SK-N-SH (cell line): ENCODE data around the gene STAC. TPM values are rescaled to one million over a fixed set of nuclear protein-coding genes. Genes with fewer than 3 reads are reported as not detected.

Experiments
- CTCF ChIA-PET: fragments of 300-600, 350-600 bp; formaldehyde crosslinking; extraction: SDS; loops from one replicate; lab custom pipeline; 2021; lab: Yijun Ruan, JAX
- POLR2A ChIA-PET: fragments of 350-600 bp; sonication (Branson Sonifier 250); formaldehyde crosslinking; extraction: SDS; loops from one replicate; lab custom pipeline; 2020; ENCODE audit warnings: antibody characterized with exemption, inconsistent platforms; lab: Yijun Ruan, JAX
- DNase-seq: peaks from one replicate; pipeline ENCODE4 v3.0.0; 2012
- H2AFZ ChIP-seq: fragments of 200-600 bp; sonication (generic); 2 replicates; pipeline ENCODE4 v1.8.1; 2016; ENCODE audit warnings: antibody characterized with exemption, mild to moderate bottlenecking, low read depth
- H3F3A ChIP-seq: fragments of 200-600 bp; sonication (generic); replicated peaks from 2 replicates; pipeline ENCODE3; 2016; ENCODE audit warnings: antibody characterized with exemption, mild to moderate bottlenecking; ENCODE audit not compliant: insufficient read depth
- H3K27ac ChIP-seq, 2 experiments: fragments of 200-500 bp in 1 of 2; fragments of 200-600 bp in 1 of 2; sonication (Bioruptor generic) in 1 of 2; sonication (generic), shearing (Covaris generic) in 1 of 2; 2 replicates each; pipeline versions ENCODE4 v1.5.1 to v1.6.1; 2014 to 2016; ENCODE audit warnings: low read depth in 2 of 2, inconsistent platforms in 1 of 2, low read length in 1 of 2, mild to moderate bottlenecking in 1 of 2, mixed read lengths in 1 of 2
- H3K27me3 ChIP-seq: fragments of 200-600 bp; sonication (generic), shearing (Covaris generic); 2 replicates; pipeline ENCODE4 v1.6.1; 2016; ENCODE audit warnings: mixed run types; ENCODE audit not compliant: insufficient read depth
- H3K36me3 ChIP-seq, 2 experiments: fragments of 200-500 bp in 1 of 2; fragments of 200-600 bp in 1 of 2; sonication (Bioruptor generic) in 1 of 2; sonication (generic) in 1 of 2; replicated peaks in 1 of 2; 2 replicates each; pipeline versions ENCODE3 to v1.5.1; 2014 to 2016; ENCODE audit warnings: low read length in 1 of 2, mild to moderate bottlenecking in 1 of 2; ENCODE audit not compliant: insufficient read depth in 2 of 2, control insufficient read depth in 1 of 2
- H3K4me1 ChIP-seq, 2 experiments: fragments of 200-500 bp in 1 of 2; fragments of 200-600 bp in 1 of 2; sonication (Bioruptor generic) in 1 of 2; sonication (generic), shearing (Covaris generic) in 1 of 2; 2 replicates each; pipeline versions ENCODE4 v1.5.1 to v1.6.1; 2014 to 2016; ENCODE audit warnings: low read depth in 1 of 2, low read length in 1 of 2, mixed run types in 1 of 2; ENCODE audit not compliant: insufficient read depth in 2 of 2, control insufficient read depth in 1 of 2
- H3K4me2 ChIP-seq: fragments of 200-600 bp; sonication (generic), shearing (Covaris generic); 2 replicates; pipeline ENCODE4 v1.6.1; 2017; ENCODE audit warnings: mixed run types
- H3K4me3 ChIP-seq, 2 experiments: fragments of 200-500 bp in 1 of 2; fragments of 200-600 bp in 1 of 2; sonication (Bioruptor generic) in 1 of 2; sonication (generic), shearing (Covaris generic) in 1 of 2; 2 replicates each; pipeline versions ENCODE4 v1.5.1 to v1.8.1; 2014 to 2016; ENCODE audit warnings: low read depth in 2 of 2, inconsistent platforms in 1 of 2, low read length in 1 of 2, mild to moderate bottlenecking in 1 of 2, mixed read lengths in 1 of 2, moderate library complexity in 1 of 2
- H3K79me2 ChIP-seq: fragments of 200-600 bp; sonication (generic); 2 replicates; pipeline ENCODE4 v1.8.1; 2017; ENCODE audit warnings: mild to moderate bottlenecking; ENCODE audit not compliant: insufficient read depth
- H3K9ac ChIP-seq: fragments of 200-600 bp; sonication (generic); 2 replicates; pipeline ENCODE4 v1.6.1; 2017; ENCODE audit warnings: mixed run types
- H3K9me2 ChIP-seq: fragments of 200-600 bp; sonication (generic); 2 replicates; pipeline ENCODE4 v1.6.1; 2017; ENCODE audit warnings: mixed run types
- H3K9me3 ChIP-seq: fragments of 200-600 bp; sonication (generic); 2 replicates; pipeline ENCODE4 v1.6.1; 2017; ENCODE audit warnings: mixed run types, mild to moderate bottlenecking, moderate library complexity
- H4K20me1 ChIP-seq: fragments of 200-600 bp; sonication (generic); 2 replicates; pipeline ENCODE4 v1.6.1; 2017; ENCODE audit warnings: mild to moderate bottlenecking, mixed run types; ENCODE audit not compliant: insufficient read depth
- EP300 ChIP-seq, 2 experiments: IDR thresholded peaks; 2 replicates each; pipeline versions ENCODE4 v1.4.0 to v1.6.1; 2012; ENCODE audit warnings: borderline replicate concordance in 1 of 2, low read depth in 1 of 2, low read length in 1 of 2
- FOSL2 ChIP-seq: IDR thresholded peaks from 2 replicates; pipeline ENCODE4 v1.4.0; 2012; ENCODE audit warnings: low read depth, mild to moderate bottlenecking, moderate library complexity, borderline replicate concordance
- IRF3 ChIP-seq: fragments of 150-350 bp; IDR thresholded peaks from 2 replicates; pipeline ENCODE4 v1.6.1; 2016; ENCODE audit warnings: mild to moderate bottlenecking, low read depth, low read length
- MXI1 ChIP-seq: IDR thresholded peaks from 2 replicates; pipeline ENCODE4 v1.6.1; 2012; ENCODE audit warnings: mild to moderate bottlenecking, low read depth, low read length, improper control_type of control experiment
- NRF1 ChIP-seq: IDR thresholded peaks from 2 replicates; pipeline ENCODE4 v1.6.1; 2012; ENCODE audit warnings: low read depth, mild to moderate bottlenecking, low read length
- RCOR1 ChIP-seq: fragments of 150-350 bp; IDR thresholded peaks from 2 replicates; pipeline ENCODE4 v1.6.1; 2017; ENCODE audit warnings: antibody characterized with exemption, low read length
- REST ChIP-seq: IDR thresholded peaks from 2 replicates; pipeline ENCODE4 v1.6.1; 2012; ENCODE audit warnings: mild to moderate bottlenecking, low read depth, low read length, moderate library complexity
- SIN3A ChIP-seq: IDR thresholded peaks from 2 replicates; pipeline ENCODE4 v1.6.1; 2012; ENCODE audit warnings: low read depth, mild to moderate bottlenecking, low read length, moderate library complexity, borderline replicate concordance
- SMC3 ChIP-seq: IDR thresholded peaks from 2 replicates; pipeline ENCODE4 v1.6.1; 2012; ENCODE audit warnings: low read depth, low read length, improper control_type of control experiment
- TAF1 ChIP-seq: IDR thresholded peaks from 2 replicates; pipeline ENCODE4 v1.6.1; 2012; ENCODE audit warnings: low read depth, mild to moderate bottlenecking, low read length, moderate library complexity, borderline replicate concordance
- TCF12 ChIP-seq: IDR thresholded peaks from 2 replicates; pipeline ENCODE4 v1.4.0; 2012
- USF2 ChIP-seq: fragments of 150-350 bp; IDR thresholded peaks from 2 replicates; pipeline ENCODE4 v1.6.1; 2017; ENCODE audit warnings: antibody characterized with exemption, low read length, low read depth, borderline replicate concordance
- YY1 ChIP-seq: IDR thresholded peaks from 2 replicates; pipeline ENCODE4 v1.4.0; 2012; ENCODE audit warnings: low read depth, mild to moderate bottlenecking
- WGBS: methylation state at CpG from one replicate; pipeline ENCODE4 v1.1.6; 2017; ENCODE audit warnings: low lambda C conversion rate; 5-methylcytosine and 5-hydroxymethylcytosine counted together
- polyA plus RNA-seq, 3 experiments: library from polyadenylated mRNA; depleted of rRNA; stranded (reverse); fragments of >200 nt; gene quantifications; 2 replicates each; pipeline ENCODE4 v1.2.3, GENCODE V29; 2012

STAC gene
- polyA plus RNA-seq, 1 of the 3 experiments (the other 2 are of a cell fraction) = 25.0 TPM

- Histone ChIP-seq H2AFZ (no peak overlapping the region), H3K9me3 (no peaks in the 10 kb centered on the region), H4K20me1 (no peaks in the 10 kb centered on the region; the same call in 1 of the 2 replicates), H3K79me2 (peaks cover 4% of the 10 kb centered on the region; the same call in 1 of the 2 replicates), H3K4me2 (no peak overlapping the region), H3F3A (no peaks in the 10 kb centered on the region), H3K9ac (no peak overlapping the region), H3K36me3 (peaks cover 0 to 11% of the 10 kb centered on the region in 2 experiments), H3K4me1 (peaks cover 0 to 9% of the 10 kb centered on the region in 2 experiments; a peak in 1 of 4 replicates), H3K9me2 (no peaks in the 10 kb centered on the region), H3K4me3 (no peak overlapping the region), H3K27me3 (no peaks in the 10 kb centered on the region), H3K27ac (no peak overlapping the region)
- ChIA-PET POLR2A (no interaction called here), CTCF (no interaction called here)
- WGBS = 91% methylated on average over 4 of the region's 4 CpGs
- no peak for DNase-seq
- no peak for TF ChIP-seq NRF1
- no peak for TF ChIP-seq FOSL2
These were observed 48.1 kb downstream of the STAC start for GRCh38 chr3:36428445-36428844.

GRCh38 chr3:36429986-36430485 is 49.7 kb downstream of the STAC start:
- no peaks in the 10 kb centered on the region for H3K9me3 ChIP-seq
- H3K4me2 ChIP-seq = no peak overlapping the region
- H4K20me1 ChIP-seq = no peaks in the 10 kb centered on the region; the same call in 1 of the 2 replicates
- H3K9me2 ChIP-seq = no peaks in the 10 kb centered on the region
- H3K79me2 ChIP-seq = peaks cover 4% of the 10 kb centered on the region; the same call in 1 of the 2 replicates
- WGBS = 93% methylated on average over 3 of the region's 3 CpGs
- no peak overlapping the region for H2AFZ ChIP-seq
- TF ChIP-seq YY1 (no peak), SMC3 (no peak), REST (no peak), SIN3A (no peak), IRF3 (no peak), TAF1 (no peak), RCOR1 (no peak), USF2 (no peak), TCF12 (no peak), EP300 (IDR thresholded peaks at IDR 0.05; ENCODE audit: borderline replicate concordance in 1 of 2, low read depth in 1 of 2, low read length in 1 of 2) (no peak), MXI1 (no peak)
- TF ChIP-seq, all 33 proteins: peak for 0
- CTCF ChIA-PET = interaction anchor here (1.0 kb wide), 1 partner anchor 124 kb away, joined by 3 read pairs; no protein-coding TSS in a partner anchor
- no peaks in the 10 kb centered on the region for H3K27me3 ChIP-seq
- POLR2A ChIA-PET = no interaction called here
- DNase-seq = no peak
- peaks cover 0 to 16% of the 10 kb centered on the region in 2 experiments; a peak in 2 of 4 replicates for H3K4me1 ChIP-seq
- peaks cover 0 to 16% of the 10 kb centered on the region in 2 experiments for H3K36me3 ChIP-seq
- H3K27ac ChIP-seq = no peak overlapping the region; a peak in 1 of 4 replicates
- no peak overlapping the region for H3K4me3 ChIP-seq
- no peaks in the 10 kb centered on the region for H3F3A ChIP-seq
- H3K9ac ChIP-seq = no peak overlapping the region
